NCI-H2171 (cell line): ENCODE measurements around the gene ARF5.
A peak's percentile ranks its signal among the peaks of the same experiment; 100 is the strongest.

Experiments
- DNase-seq: peaks from one replicate; lab custom pipeline; 2025; lab: John Stamatoyannopoulos, UW

Gene ARF5

DNA sequence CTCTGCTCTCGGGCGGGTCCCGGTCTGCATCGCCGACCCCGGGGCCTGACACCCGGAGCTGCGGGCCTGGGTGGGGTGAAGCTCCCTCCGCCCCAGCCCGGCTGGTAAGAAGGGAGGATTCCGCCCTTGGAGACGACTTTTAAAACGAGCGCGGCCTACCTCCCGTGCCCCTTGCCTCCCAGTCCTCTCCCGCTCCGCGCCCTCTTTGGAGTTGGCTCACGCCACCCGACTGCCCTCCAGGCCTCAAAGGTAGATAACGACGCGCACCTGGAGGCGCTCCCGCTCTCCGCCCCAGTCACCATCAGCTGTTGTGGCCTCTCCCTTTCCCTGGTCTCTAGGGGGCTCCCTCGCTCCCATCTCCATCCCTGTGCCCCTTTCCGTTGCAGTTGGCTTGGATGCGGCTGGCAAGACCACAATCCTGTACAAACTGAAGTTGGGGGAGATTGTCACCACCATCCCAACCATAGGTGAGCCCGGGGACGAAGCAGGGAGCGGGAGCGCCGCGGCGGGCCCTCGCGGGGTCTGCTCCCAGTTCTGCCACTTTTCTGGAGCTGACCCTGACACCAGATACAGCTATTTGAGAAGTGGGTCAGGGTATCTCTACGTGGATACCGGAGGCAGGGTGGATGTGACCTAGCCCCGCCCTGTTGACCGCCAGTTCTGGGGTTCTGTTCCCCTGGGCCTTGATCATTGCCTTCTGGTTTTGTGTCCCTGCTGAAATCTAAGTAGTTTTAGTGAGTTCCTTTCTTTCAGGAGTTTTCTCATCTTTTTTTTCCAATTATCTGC is 679 bp downstream of the ARF5 start:
- peak; percentile 60 for DNase-seq

GRCh38 chr7:127589896-127590295 is 1.7 kb downstream of the ARF5 start:
- no peak for DNase-seq

DNA sequence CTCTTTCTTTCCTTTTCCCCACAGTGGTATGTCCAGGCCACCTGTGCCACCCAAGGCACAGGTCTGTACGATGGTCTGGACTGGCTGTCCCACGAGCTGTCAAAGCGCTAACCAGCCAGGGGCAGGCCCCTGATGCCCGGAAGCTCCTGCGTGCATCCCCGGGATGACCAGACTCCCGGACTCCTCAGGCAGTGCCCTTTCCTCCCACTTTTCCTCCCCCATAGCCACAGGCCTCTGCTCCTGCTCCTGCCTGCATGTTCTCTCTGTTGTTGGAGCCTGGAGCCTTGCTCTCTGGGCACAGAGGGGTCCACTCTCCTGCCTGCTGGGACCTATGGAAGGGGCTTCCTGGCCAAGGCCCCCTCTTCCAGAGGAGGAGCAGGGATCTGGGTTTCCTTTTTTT is 3.0 kb downstream of the ARF5 start:
- DNase-seq = no peak

DNA sequence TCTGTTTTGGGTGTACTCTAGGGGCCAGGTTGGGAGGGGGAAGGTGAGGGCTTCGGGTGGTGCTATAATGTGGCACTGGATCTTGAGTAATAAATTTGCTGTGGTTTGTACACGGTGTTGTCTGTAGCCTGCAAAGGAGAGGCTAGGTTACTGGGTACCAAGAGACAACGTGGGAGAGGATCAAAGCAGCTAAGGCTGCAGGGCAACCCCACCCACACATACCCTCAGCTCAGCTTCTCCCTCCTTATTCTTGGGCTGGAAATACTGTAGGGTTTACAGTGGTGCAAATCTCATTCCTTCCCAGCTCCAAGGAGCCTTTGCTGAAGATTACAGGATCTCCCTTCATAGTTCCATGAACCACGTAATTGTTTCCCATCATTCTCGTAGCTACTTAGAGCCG is 3.4 kb downstream of the ARF5 start:
- no peak for DNase-seq

- DNase-seq = no peak
Observed at GRCh38 chr7:127592550-127592949, 4.3 kb downstream of the ARF5 start.

DNA sequence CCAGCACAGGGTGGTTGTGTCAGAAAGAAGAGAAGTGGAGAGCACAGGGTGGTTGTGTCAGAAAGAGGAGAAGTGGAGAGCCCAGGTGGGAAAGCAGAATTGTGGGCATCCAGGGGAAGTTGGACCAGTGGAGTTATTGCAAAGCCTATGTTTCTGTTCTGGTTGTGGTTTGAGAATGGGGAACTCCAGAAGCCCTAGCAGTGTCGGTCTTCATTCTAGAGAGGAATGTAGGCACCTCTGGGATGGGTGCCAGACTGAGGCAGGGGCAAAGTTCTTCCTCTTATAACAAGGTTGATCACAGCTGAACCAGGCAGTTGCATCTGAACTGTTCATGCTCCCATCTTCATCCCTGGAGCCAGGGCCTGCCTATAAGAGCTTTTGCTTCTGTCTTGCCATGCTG is 6.3 kb downstream of the ARF5 start:
- DNase-seq = no peak

GRCh38 chr7:127595737-127596136 is 7.5 kb downstream of the ARF5 start:
- DNase-seq = no peak

GRCh38 chr7:127598318-127598717 is 10.1 kb downstream of the ARF5 start:
- DNase-seq = no peak

- DNase-seq = no peak
Observed at GRCh38 chr7:127600885-127601284, 12.7 kb downstream of the ARF5 start.

- no peak for DNase-seq
Observed at GRCh38 chr7:127608446-127608845, 20.2 kb downstream of the ARF5 start.

- no peak for DNase-seq
Observed at GRCh38 chr7:127609297-127609696, 21.1 kb downstream of the ARF5 start.

DNA sequence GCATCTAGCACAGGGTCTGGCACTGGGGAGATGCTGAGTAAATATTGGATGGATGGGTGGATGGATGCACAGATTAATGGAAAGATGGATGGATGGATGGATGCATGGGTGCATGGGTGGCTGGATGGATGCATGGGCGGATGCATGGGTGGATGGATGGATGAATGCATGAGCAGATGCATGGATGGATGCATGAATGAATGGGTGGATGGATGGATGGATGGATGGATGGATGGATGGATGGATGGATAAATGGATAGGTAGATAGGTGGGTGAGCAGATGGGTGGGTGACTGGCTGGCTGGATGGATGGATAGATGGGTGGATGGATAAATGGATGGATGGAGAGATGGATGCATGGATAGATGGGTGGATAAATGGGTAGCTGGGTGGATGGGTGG is 24.1 kb downstream of the ARF5 start:
- DNase-seq = no peak

DNA sequence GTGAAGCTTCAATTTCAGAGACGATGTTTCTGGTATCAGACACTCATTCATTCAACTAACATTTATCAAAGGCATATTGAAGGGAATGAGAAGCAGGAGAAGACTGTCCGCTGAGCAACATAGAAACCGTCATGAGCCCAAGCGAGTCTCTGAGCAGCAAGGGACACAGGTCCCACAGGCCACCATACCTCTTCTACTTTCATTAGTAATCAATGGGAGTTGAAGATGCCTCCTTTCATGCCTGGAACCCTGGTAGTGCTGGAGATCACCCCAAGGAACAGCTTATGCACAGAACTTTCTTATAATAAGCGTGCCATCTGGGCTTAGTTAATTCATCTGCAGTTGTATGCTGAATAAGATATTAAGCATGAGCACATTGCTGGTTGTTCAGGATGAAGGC is 28.5 kb downstream of the ARF5 start:
- no peak for DNase-seq

GRCh38 chr7:127618042-127618441 is 29.8 kb downstream of the ARF5 start, which contains the start of gene PAX4:
Gene PAX4 (minus strand): TSS chr7:127618142. CDS start chr7:127615928, 2,214 bp downstream.
- no peak for DNase-seq

DNA sequence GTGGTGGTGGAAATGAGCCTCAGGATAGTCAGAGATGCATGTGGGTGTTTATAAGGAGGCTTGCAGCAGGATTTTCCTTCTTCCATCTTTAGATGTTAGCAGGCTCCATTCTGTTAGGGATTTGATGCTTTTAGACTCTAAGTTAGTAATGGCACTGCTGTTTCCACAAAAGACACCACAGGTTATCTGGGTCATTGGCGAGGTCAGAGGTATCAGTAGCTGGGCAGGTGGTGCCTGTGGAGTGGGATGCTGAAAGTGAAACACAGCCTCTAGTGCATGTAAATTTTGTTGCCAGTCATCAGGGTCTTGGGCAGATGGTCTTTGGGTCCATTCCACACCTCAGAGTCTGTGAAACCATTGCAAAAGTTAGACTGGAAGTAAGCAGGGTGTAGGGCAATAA is 30.6 kb downstream of the ARF5 start:
- DNase-seq = no peak

- peak; percentile 2 for DNase-seq
Observed at GRCh38 chr7:127619681-127620405, 31.6 kb downstream of the ARF5 start.

DNA sequence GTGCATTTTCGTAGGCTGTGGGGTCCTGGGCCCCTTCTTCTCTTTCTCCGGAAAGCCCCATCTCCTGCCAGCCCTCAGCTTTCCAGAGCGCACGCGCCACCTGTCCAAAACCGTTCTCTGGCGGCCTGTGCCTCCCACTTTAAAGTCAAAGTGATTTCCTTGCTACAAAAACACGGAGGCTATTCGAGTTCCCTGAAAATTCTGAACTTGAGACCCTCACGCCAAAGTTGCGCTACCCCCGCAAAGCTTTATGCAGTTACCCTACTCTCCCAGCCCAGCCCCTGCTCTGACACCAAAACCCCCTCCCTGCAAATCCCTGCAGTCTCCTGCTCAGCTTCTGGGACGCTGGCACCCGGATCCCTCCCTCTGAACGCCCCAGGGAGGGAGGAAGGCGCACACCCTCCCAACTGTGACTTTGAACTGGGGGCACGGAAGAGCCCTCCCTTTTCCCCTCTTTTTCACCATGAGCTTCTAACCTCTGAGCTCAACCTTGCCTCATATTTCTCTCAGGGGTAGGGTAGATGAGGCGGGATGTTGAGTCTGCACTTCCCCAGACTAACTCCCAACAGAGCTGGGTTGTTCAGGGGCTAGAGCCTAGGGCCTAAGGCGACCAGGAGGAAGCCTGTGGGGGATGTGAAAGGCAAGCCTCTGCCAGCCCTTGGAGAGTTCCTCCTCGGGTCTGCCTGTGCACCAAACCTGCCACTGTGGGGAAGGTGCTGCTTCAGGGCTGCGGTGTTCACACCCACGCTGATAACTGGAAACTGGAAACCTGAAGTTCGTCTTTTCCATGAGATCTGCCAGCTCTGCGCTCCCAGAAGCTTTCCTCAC is 32.4 kb downstream of the ARF5 start:
- no peak for DNase-seq

DNA sequence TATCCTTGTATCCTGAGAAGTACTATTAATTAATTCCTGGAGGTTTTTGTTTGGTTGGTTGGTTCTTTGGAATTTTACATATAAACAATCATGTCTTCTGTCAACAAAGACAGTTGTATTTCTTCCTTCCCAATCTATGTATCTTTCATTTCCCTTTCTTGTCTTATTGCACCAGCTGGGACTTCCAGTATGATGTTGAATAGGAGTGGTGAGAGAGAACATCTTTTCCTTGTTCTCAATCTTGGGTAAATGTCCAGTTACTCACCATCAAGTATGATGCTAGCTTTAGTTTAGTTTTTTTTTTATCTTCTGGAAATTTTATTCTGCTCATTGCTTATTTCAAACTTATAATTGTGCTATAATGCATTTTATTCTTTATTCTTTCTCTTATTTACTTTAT is 37.1 kb downstream of the ARF5 start:
- DNase-seq = no peak

GRCh38 chr7:127628445-127628844 is 40.2 kb downstream of the ARF5 start:
- no peak for DNase-seq

GRCh38 chr7:127629268-127629854 is 41.1 kb downstream of the ARF5 start:
- DNase-seq = no peak

GRCh38 chr7:127632276-127632910 is 44.2 kb downstream of the ARF5 start:
- no peak for DNase-seq
